Epithelial cell of esophagus (primary cell): ENCODE results near the gene AGPAT1.

Source experiments
- DNase-seq: peaks from one replicate; pipeline ENCODE4 v3.0.0; 2010; ENCODE audit warnings: low read depth
- H3K4me3 ChIP-seq: 2 replicates; pipeline ENCODE4 v1.5.1; 2011; ENCODE audit warnings: mild to moderate bottlenecking, low read length, control low read depth
- TF ChIP-seq, protein P1 (sequence below): IDR thresholded peaks from 2 replicates; pipeline ENCODE4 v1.5.1; 2011; ENCODE audit warnings: low read depth, mild to moderate bottlenecking, low read length, control low read depth, inconsistent platforms; ENCODE audit not compliant: insufficient read depth; ENCODE audit errors: missing control alignments

Gene AGPAT1

DNA sequence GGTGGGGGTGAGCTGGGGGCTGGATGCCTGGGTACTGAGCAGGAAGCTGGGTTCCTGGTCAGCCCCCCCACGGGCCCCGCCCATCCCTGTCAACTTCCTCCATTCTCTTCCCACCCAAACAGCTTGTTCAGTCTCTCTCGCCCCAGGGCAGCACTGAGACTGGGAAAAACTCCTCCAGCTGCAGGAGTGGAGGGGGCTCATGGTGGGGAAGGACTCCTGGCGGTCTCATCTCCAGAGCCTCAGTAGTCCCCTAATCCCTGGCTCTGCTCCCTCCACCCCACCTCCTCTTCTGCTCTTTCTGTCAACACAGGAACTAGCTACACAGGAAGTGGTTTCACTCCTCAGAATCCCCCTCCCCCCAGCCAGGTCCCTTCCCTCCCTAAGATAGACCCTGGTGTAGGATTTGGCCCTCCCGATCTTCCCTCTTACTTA, 16.7 kb upstream of the AGPAT1 start, which contains the start of gene GPSM3:
Gene GPSM3 (minus strand): TSS at position 36 of the 432 bp plus-strand sequence. CDS start 130 bp downstream, outside the sequence.
- no peak within 1 kb of the TSS for H3K4me3 ChIP-seq
- TF ChIP-seq, protein P1, sequence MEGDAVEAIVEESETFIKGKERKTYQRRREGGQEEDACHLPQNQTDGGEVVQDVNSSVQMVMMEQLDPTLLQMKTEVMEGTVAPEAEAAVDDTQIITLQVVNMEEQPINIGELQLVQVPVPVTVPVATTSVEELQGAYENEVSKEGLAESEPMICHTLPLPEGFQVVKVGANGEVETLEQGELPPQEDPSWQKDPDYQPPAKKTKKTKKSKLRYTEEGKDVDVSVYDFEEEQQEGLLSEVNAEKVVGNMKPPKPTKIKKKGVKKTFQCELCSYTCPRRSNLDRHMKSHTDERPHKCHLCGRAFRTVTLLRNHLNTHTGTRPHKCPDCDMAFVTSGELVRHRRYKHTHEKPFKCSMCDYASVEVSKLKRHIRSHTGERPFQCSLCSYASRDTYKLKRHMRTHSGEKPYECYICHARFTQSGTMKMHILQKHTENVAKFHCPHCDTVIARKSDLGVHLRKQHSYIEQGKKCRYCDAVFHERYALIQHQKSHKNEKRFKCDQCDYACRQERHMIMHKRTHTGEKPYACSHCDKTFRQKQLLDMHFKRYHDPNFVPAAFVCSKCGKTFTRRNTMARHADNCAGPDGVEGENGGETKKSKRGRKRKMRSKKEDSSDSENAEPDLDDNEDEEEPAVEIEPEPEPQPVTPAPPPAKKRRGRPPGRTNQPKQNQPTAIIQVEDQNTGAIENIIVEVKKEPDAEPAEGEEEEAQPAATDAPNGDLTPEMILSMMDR: no peak
- DNase-seq: peak; percentile 19

DNA sequence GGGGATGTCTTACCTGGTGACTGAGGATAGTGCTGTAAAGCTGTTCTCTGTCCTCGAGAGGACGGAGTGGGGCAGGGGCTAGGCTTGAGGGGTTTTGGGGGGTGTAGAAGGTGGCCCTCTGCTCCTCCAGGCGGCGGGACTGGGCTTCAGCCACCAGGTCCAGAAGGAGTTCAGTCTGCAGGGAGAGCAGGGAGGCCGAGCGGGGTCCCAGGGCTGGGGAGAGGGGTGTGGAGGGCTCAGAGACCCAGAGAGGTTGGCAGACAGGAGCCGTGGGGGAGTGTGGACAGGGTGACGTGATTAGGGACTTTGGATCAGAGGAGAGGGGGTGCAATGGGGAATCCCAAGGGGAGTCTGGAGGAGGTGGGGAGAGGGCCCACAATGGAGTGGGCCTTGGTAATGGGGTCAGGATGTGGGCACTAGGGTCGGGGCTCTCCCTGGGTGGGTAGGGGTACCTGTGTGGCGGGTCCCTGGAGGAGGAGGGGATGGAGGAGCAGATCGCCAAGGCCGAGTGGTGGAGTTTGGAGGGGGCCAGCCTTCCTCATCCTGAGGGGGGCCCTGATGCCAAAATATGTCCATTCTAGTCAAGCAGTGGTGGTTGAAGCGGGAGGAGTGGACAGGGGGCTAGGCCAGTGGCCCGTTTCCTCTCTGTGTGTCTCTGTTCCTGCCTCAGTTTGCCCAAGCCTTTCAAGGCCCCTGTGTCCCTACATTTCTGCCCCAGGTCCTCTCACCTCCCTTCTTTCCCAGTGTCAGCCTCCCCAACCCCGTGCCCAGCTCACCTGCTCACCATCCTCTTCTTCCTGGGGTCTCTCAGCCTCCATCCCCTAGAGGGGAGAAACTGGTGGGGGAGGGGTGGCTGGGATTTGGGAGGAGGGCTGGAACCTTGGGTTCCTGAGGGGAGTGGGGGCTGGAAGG, 16.1 kb upstream of the AGPAT1 start:
- H3K4me3 ChIP-seq: no peak overlapping the region
- DNase-seq: no peak
- TF ChIP-seq, protein P1: no peak

DNA sequence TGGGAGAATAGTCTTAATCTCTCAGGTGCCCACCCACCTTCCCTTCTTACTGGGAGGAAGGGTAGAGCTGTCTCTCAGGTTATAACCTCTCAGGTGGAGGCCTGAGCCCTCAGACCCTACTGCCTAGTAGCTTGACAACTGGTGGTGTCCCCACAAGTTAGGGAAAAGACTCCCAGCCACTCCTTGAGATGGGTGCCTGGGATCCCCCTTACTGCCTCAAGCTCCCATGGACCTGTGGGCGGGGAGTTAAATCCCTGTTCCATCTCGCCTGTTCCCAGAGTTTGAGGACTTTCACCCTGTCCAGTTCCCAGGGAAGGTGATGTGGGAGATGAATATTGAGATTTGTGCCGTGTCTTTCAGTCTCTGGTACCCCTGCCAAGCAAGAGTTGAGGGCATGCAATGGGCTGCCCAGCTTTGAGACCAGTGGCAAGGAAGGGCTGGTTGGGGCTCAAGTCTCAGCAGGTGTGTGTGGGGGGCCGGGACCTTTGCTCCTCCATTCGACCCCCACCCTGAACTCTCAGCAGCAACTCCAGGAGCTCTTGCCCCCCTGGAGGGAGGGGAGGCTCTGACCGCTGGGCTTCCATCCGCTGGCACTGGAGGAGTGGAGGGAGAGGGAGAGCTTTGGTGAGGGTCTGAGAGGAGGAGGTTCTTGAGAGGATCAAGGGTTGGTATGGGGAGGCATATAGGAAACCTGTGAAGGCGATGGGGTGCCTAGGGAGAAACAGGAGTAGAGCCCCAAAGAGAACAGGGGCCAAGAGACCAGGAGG, 15.2 kb upstream of the AGPAT1 start:
- H3K4me3 ChIP-seq: no peak overlapping the region
- TF ChIP-seq, protein P1: no peak
- DNase-seq: no peak

DNA sequence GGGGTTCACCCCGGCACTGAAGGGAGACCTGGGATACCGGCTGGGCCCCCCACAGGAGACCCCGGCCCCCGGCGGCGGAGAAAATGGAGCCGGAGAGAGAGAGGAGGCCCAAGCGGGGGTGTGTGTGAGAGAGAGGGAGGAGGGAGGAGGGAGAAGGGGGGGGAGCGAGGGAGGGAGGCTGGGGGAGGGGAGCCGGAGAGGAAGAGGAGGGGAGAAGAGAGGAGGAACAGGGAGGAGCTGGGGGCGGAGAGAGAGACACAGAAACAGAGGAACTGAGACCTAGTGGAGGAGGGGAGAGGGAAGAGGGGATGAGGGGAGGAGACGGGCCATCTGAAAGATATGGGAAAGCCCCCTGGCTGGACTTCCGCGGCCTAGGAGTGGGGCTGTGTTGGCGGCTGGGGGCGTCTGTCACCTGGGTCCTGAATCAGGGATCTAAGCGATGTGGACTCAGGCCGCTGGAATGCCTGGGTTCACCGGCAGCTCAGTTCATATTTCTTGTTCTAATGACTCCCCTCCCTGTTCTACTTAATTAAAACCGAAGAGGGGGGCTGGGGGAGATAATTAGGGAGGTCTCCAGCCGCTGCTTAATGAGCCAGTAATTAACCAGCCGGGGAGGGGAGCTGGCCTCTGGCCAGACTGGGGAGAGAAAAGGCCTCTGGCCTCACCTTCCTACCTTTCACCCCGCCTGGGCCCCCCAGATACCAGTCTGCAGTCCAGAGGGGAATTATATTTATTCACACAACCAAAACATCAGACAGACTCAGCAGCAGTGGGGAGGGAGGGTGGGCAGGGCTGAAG, 14.4 kb upstream of the AGPAT1 start, which contains the start of gene PBX2:
Gene PBX2 (minus strand): TSS at position 149 of the 798 bp plus-strand sequence. CDS start 287 bp downstream, outside the sequence.
- DNase-seq: peak; percentile 82
- H3K4me3 ChIP-seq: peak within 1 kb of the TSS; percentile 64
- TF ChIP-seq, protein P1: peak; percentile 6

DNA sequence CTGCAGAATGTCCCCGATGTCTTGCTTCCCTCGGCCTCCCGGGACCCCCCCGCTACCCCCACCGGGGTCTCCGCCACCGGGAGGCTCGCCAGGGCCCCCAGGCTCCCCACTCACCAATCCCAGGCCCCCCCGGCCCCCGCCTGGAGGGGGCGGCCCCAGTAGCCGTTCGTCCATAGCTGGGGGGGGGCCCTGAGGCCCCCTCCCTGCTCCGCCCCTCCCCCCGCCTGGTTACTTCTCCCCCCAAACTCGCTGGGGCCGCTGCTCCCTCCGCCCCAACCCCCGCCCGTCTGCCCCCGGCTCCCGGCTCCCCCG, 13.8 kb upstream of the AGPAT1 start:
- peak overlapping the region; percentile 64 for H3K4me3 ChIP-seq
- TF ChIP-seq, protein P1: no peak
- no peak for DNase-seq

DNA sequence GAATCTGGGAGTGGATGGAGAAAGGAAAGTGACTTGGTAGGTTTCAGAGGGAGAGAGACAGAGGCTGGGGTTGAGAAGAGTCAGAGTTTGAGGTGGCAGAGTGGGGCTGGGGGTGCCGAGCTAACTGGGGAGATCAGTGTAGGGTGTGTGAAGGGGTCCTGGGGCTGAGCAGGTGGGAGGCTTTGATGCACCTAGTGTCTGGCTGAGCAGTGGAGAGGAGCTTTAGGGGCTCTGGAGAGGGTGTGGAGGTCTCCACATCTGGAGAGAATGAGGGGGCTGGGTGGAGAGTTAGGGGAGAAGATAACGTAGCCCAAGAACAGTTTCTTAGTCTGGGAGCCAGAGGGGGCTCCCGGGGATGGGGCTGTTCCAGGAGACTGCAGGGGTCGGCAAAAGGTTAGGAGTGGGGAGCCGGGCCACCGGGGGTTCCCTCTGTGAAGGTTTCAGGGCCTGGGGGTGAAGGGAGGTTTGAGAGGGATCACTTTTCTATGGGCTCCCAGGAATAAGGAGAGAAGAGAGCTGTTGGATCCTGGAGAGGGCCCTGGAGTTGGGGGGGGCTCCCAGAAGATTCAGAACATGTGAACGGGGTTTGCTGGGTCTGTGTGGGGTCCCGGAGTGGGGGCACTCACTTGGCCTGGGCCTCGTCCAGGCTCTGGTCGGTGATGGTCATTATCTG, 13.3 kb upstream of the AGPAT1 start:
- TF ChIP-seq, protein P1: no peak

More for the DNA sequence above, 13.3 kb upstream of the AGPAT1 start:
- peak overlapping the region; percentile 64 for H3K4me3 ChIP-seq
- no peak for DNase-seq
